Spleen (tissue), 11 donors: ENCODE data around the gene GPBP1. TPM values are rescaled to one million over a fixed set of nuclear protein-coding genes. Genes with fewer than 3 reads are reported as not detected.

Experiments used
- DNase-seq: peaks from one replicate; pipeline ENCODE4 v3.0.0-alpha.2; 2020
- H3K27ac ChIP-seq, 8 donors: fragments of 200-600 bp; sonication (generic) in 7 of 8; 1 replicate in 4 of 8; 2 replicates in 4 of 8; pipeline versions ENCODE4 v1.5.0 to v1.8.0; 2016 to 2021; ENCODE audit warnings: inconsistent platforms in 4 of 8, mild to moderate bottlenecking in 4 of 8, moderate library complexity in 1 of 8
- H3K27me3 ChIP-seq, 7 donors: fragments of 200-600 bp; sonication (generic) in 6 of 7; replicated peaks in 1 of 7; 1 replicate in 4 of 7; 2 replicates in 3 of 7; pipeline versions ENCODE4 v1.5.0 to v1.8.0; 2016 to 2021; ENCODE audit warnings: inconsistent platforms in 3 of 7, mild to moderate bottlenecking in 1 of 7
- H3K36me3 ChIP-seq, 6 donors: fragments of 200-600 bp; sonication (generic) in 5 of 6; 1 replicate in 4 of 6; 2 replicates in 2 of 6; pipeline versions ENCODE4 v1.5.0 to v1.8.0; 2016 to 2021; ENCODE audit warnings: inconsistent platforms in 2 of 6
- H3K4me1 ChIP-seq, 6 donors: fragments of 200-600 bp; sonication (generic) in 5 of 6; 1 replicate in 3 of 6; 2 replicates in 3 of 6; pipeline versions ENCODE4 v1.5.0 to v1.8.0; 2016 to 2021; ENCODE audit warnings: inconsistent platforms in 3 of 6
- H3K4me3 ChIP-seq, 8 donors: fragments of 200-600 bp; sonication (generic) in 7 of 8; 1 replicate in 4 of 8; 2 replicates in 4 of 8; pipeline versions ENCODE4 v1.5.0 to v1.8.0; 2016 to 2021; ENCODE audit warnings: inconsistent platforms in 4 of 8, mild to moderate bottlenecking in 4 of 8, moderate library complexity in 2 of 8
- H3K9me3 ChIP-seq, 8 donors: fragments of 200-600 bp; sonication (generic) in 7 of 8; 1 replicate in 4 of 8; 2 replicates in 4 of 8; pipeline versions ENCODE4 v1.5.0 to v1.8.0; 2016 to 2021; ENCODE audit warnings: inconsistent platforms in 4 of 8
- CTCF ChIP-seq, 11 experiments: fragments of 200-600 bp in 7 of 11; fragments of 450-650 bp in 4 of 11; sonication (generic) in 4 of 11; IDR thresholded peaks in 8 of 11; conservative IDR thresholded peaks in 3 of 11; 1 replicate in 7 of 11; 2 replicates in 4 of 11; pipeline versions ENCODE4 v1.4.0 to v1.8.0; 2016 to 2021; ENCODE audit warnings: antibody characterized with exemption in 11 of 11, inconsistent platforms in 4 of 11, mild to moderate bottlenecking in 1 of 11
- POLR2A ChIP-seq, 3 donors: fragments of 450-650 bp; IDR thresholded peaks; one replicate each; pipeline ENCODE4 v1.5.1; 2017; ENCODE audit warnings: antibody characterized with exemption in 3 of 3, mild to moderate bottlenecking in 1 of 3
- POLR2AphosphoS5 ChIP-seq, 3 donors: sonication (generic); formaldehyde crosslinking; IDR thresholded peaks; one replicate each; pipeline ENCODE4 v1.5.1; 2017; ENCODE audit warnings: antibody characterized with exemption in 3 of 3
- WGBS, 5 donors: extraction: QIAGEN DNeasy Blood & Tissue Kit in 3 of 5; methylation state at CpG; one replicate each; pipeline versions ENCODE4 v1.1.5 to v1.1.7; 2013 to 2018; 5-methylcytosine and 5-hydroxymethylcytosine counted together
- intact Hi-C: fragments of 100-400 bp; cut with DNase I; formaldehyde crosslinking; loops from one replicate; pipeline ENCODE4 v1.15.0; 2023; ENCODE audit warnings: low total_unique reads
- polyA plus RNA-seq, 3 donors: library from polyadenylated mRNA; stranded (reverse); fragments of 200-250 nt; gene quantifications; one replicate each; pipeline ENCODE4 v1.2.1, GENCODE V29; 2013
- total RNA-seq, 7 donors: library from RNA; depleted of rRNA in 3 of 7; stranded (reverse); fragments of >200 nt in 3 of 7; fragmentation: NEBNext Ultra II Directional in 4 of 7; extraction: Animal tissue kit (Norgen Biotek cat#: 25700) in 4 of 7; gene quantifications; one replicate each; pipeline versions ENCODE4 v1.1.0 to v1.2.1, GENCODE V29; 2016 to 2021
- donor health status: healthy with polysubstance abuse.
- donor health status: DM: no; HTN: no; CAD: no; lungs with moderate emphysema.
- donor health status: DM: no; HTN: no; CAD: no.
- donor health status: Bipolar disorder and iron deficiency.
- donor health status: healthy.
- donor health status: DM: no; HTN: no; CAD: no.
- donor health status: DM: yes; HTN: yes; CAD: no.

The GPBP1 gene
- total and polyA plus RNA-seq, 10 donors = 58.0 to 118 (median 87.1) TPM

GRCh38 chr5:57258943-57259342, 85.1 kb downstream of the GPBP1 start:
- no peak overlapping the region for H3K4me3 ChIP-seq
- H3K4me1 ChIP-seq = peaks cover 0 to 5% (median 0%) of the 10 kb centered on the region in 6 donors
- no peak for DNase-seq
- intact Hi-C loops = no loop called here
- H3K36me3 ChIP-seq = peaks cover 4 to 100% (median 69%) of the 10 kb centered on the region in 6 donors
- no peaks in the 10 kb centered on the region for H3K9me3 ChIP-seq
- TF ChIP-seq POLR2A (IDR thresholded peaks at IDR 0.05) = no peak
- H3K27ac ChIP-seq = no peak overlapping the region
- H3K27me3 ChIP-seq = no peaks in the 10 kb centered on the region
- 82 to 95% (median 85%) methylated on average over 1 of the region's 1 CpG for WGBS, 5 donors

GRCh38 chr5:57259704-57260103, 85.8 kb downstream of the GPBP1 start:
- Histone ChIP-seq H3K9me3 (no peaks in the 10 kb centered on the region), H3K4me1 (peaks cover 0 to 4% (median 0%) of the 10 kb centered on the region in 6 donors), H3K27ac (no peak overlapping the region), H3K27me3 (no peaks in the 10 kb centered on the region), H3K4me3 (no peak overlapping the region), H3K36me3 (peaks cover 4 to 100% (median 62%) of the 10 kb centered on the region in 6 donors)
- intact Hi-C loops = no loop called here
- TF ChIP-seq POLR2A (IDR thresholded peaks at IDR 0.05) = no peak
- no peak for DNase-seq

- TF ChIP-seq POLR2AphosphoS5 (IDR thresholded peaks at IDR 0.05) = no peak
- no peak for TF ChIP-seq POLR2A (IDR thresholded peaks at IDR 0.05)
- TF ChIP-seq CTCF (IDR thresholded peaks at IDR 0.05 in 8 of 11, conservative IDR thresholded peaks at IDR 0.05 in 3 of 11) = no peak
- Histone ChIP-seq H3K36me3 (peaks cover 4 to 72% (median 44%) of the 10 kb centered on the region in 6 donors), H3K27ac (no peak overlapping the region), H3K4me3 (no peak overlapping the region), H3K4me1 (no peaks in the 10 kb centered on the region), H3K27me3 (no peaks in the 10 kb centered on the region), H3K9me3 (no peaks in the 10 kb centered on the region)
- intact Hi-C loops = no loop called here
- DNase-seq = no peak
- WGBS, 5 donors = 63 to 82% (median 72%) methylated on average over 3 of the region's 3 CpGs
Observed at GRCh38 chr5:57262541-57262940, 88.7 kb downstream of the GPBP1 start.

GRCh38 chr5:57267805-57268204, 93.9 kb downstream of the GPBP1 start:
- Histone ChIP-seq H3K27me3 (no peaks in the 10 kb centered on the region), H3K36me3 (peaks cover 4 to 19% (median 7%) of the 10 kb centered on the region in 6 donors), H3K27ac (no peak overlapping the region), H3K4me1 (peaks cover 0 to 5% (median 0%) of the 10 kb centered on the region in 6 donors), H3K9me3 (no peaks in the 10 kb centered on the region), H3K4me3 (no peak overlapping the region)
- intact Hi-C loops = no loop called here
- WGBS, 5 donors = 80 to 93% (median 83%) methylated on average over 2 of the region's 2 CpGs
- DNase-seq = no peak
- TF ChIP-seq POLR2AphosphoS5 (IDR thresholded peaks at IDR 0.05) (no peak), POLR2A (IDR thresholded peaks at IDR 0.05) (no peak), CTCF (IDR thresholded peaks at IDR 0.05 in 8 of 11, conservative IDR thresholded peaks at IDR 0.05 in 3 of 11) (no peak)

GRCh38 chr5:57276353-57276752, 102.5 kb downstream of the GPBP1 start:
- Histone ChIP-seq H3K4me1 (no peaks in the 10 kb centered on the region), H3K9me3 (no peaks in the 10 kb centered on the region), H3K36me3 (no peaks in the 10 kb centered on the region), H3K4me3 (no peak overlapping the region), H3K27me3 (no peaks in the 10 kb centered on the region), H3K27ac (no peak overlapping the region)
- intact Hi-C loops = no loop called here
- DNase-seq = no peak
- 64 to 88% (median 71%) methylated on average over 5 of the region's 5 CpGs for WGBS, 5 donors
- no peak for TF ChIP-seq CTCF (IDR thresholded peaks at IDR 0.05 in 8 of 11, conservative IDR thresholded peaks at IDR 0.05 in 3 of 11)
- TF ChIP-seq POLR2AphosphoS5 (IDR thresholded peaks at IDR 0.05) = no peak
- no peak for TF ChIP-seq POLR2A (IDR thresholded peaks at IDR 0.05)
